Endothelial cell of umbilical vein (primary cell): ENCODE measurements around the gene MARCHF6. TPM values are rescaled to one million over a fixed set of nuclear protein-coding genes. Genes with fewer than 3 reads are reported as not detected.

Source experiments
- BruUV-seq: library from RNA; stranded (reverse); fragments of 400-500 nt; replicated peaks from 2 replicates; lab custom pipeline; 2021; lab: Mats Ljungman, UMichigan
- CTCF ChIA-PET: fragments of 300-600, 350-600 bp; sonication (Branson Sonifier 250); formaldehyde crosslinking; loops from one replicate; lab custom pipeline; 2021; ENCODE audit warnings: antibody characterized with exemption, inconsistent platforms; lab: Charles Lee
- POLR2A ChIA-PET: fragments of 300-600, 350-600 bp; sonication (Branson Sonifier 250); formaldehyde crosslinking; loops from one replicate; lab custom pipeline; 2021; ENCODE audit warnings: antibody characterized with exemption, inconsistent platforms; lab: Charles Lee
- DNase-seq: peaks from one replicate; pipeline ENCODE4 v3.0.0-alpha.2; 2011; ENCODE audit warnings: low read depth, low spot score
- FAIRE-seq: peaks from 2 replicates; lab custom pipeline; 2011; peaks lifted over from hg19 to GRCh38; lab: Jason Lieb, UNC
- H2AFZ ChIP-seq: 2 replicates; pipeline ENCODE4 v1.6.0; 2012; ENCODE audit warnings: low read depth, low read length, control low read depth, inconsistent platforms
- H3K27ac ChIP-seq: 2 replicates; pipeline ENCODE4 v1.5.1; 2011; ENCODE audit warnings: low read depth, mild to moderate bottlenecking, control low read depth, low read length, moderate library complexity; ENCODE audit not compliant: insufficient read depth
- H3K27me3 ChIP-seq, 2 experiments: 2 replicates each; pipeline versions ENCODE4 v1.6.0 to v1.6.1; 2011; ENCODE audit warnings: low read length in 2 of 2, mixed read lengths in 1 of 2; ENCODE audit not compliant: control insufficient read depth in 2 of 2, insufficient read depth in 2 of 2
- H3K36me3 ChIP-seq, 2 experiments: 2 replicates in 1 of 2; 3 replicates in 1 of 2; pipeline ENCODE4 v1.5.1; 2011; ENCODE audit warnings: low read length in 2 of 2, mild to moderate bottlenecking in 1 of 2, moderate library complexity in 1 of 2; ENCODE audit not compliant: control insufficient read depth in 2 of 2, insufficient read depth in 2 of 2; ENCODE audit errors: extremely low read depth in 1 of 2
- H3K4me1 ChIP-seq: 3 replicates; pipeline ENCODE4 v1.5.1; 2011; ENCODE audit warnings: mild to moderate bottlenecking, low read length; ENCODE audit not compliant: control insufficient read depth, insufficient read depth; ENCODE audit errors: extremely low read depth
- H3K4me2 ChIP-seq: 2 replicates; pipeline ENCODE4 v1.6.1; 2011; ENCODE audit warnings: low read length, control low read depth, mixed read lengths; ENCODE audit not compliant: insufficient read depth
- H3K4me3 ChIP-seq, 3 experiments: fragments of 200-600 bp in 1 of 3; sonication (generic), shearing (Covaris generic) in 1 of 3; replicated peaks in 1 of 3; 2 replicates each; pipeline ENCODE4 v1.5.1; 2011 to 2016; ENCODE audit warnings: control low read depth in 3 of 3, low read length in 3 of 3, mild to moderate bottlenecking in 2 of 3, inconsistent platforms in 1 of 3, low read depth in 1 of 3, moderate library complexity in 1 of 3; ENCODE audit not compliant: insufficient read depth in 1 of 3
- H3K79me2 ChIP-seq: 2 replicates; pipeline ENCODE4 v1.6.0; 2012; ENCODE audit warnings: low read length, inconsistent platforms; ENCODE audit not compliant: control insufficient read depth, insufficient read depth
- H3K9ac ChIP-seq: replicated peaks from 2 replicates; pipeline ENCODE3; 2011; ENCODE audit warnings: low read length, control low read depth; ENCODE audit not compliant: insufficient read depth; ENCODE audit errors: extremely low read depth
- H3K9me1 ChIP-seq: replicated peaks from 3 replicates; pipeline ENCODE4 v1.6.0; 2011; ENCODE audit warnings: mild to moderate bottlenecking, low read length; ENCODE audit not compliant: control insufficient read depth, insufficient read depth; ENCODE audit errors: extremely low read depth
- H3K9me3 ChIP-seq: replicated peaks from 2 replicates; pipeline ENCODE4 v1.5.1; 2012; ENCODE audit warnings: low read length, inconsistent platforms; ENCODE audit not compliant: control insufficient read depth, insufficient read depth
- H4K20me1 ChIP-seq: replicated peaks from 2 replicates; pipeline ENCODE3; 2011; ENCODE audit warnings: mild to moderate bottlenecking, low read length; ENCODE audit not compliant: control insufficient read depth, insufficient read depth; ENCODE audit errors: extremely low read depth
- EZH2 ChIP-seq: IDR thresholded peaks from 2 replicates; pipeline ENCODE4 v1.6.1; 2012; ENCODE audit warnings: borderline replicate concordance, low read depth, mild to moderate bottlenecking, moderate library complexity, low read length, inconsistent platforms; ENCODE audit not compliant: severe bottlenecking
- FOS ChIP-seq: IDR thresholded peaks from 2 replicates; pipeline ENCODE4 v1.6.1; 2011; ENCODE audit warnings: mild to moderate bottlenecking, low read length, moderate library complexity, borderline replicate concordance; ENCODE audit not compliant: insufficient read depth
- GATA2 ChIP-seq: IDR thresholded peaks from 2 replicates; pipeline ENCODE4 v1.7.0; 2011; ENCODE audit warnings: low read depth, mild to moderate bottlenecking, moderate library complexity, mixed read lengths, low read length; ENCODE audit not compliant: insufficient read length, insufficient read depth
- JUN ChIP-seq: IDR thresholded peaks from 2 replicates; pipeline ENCODE4 v1.6.1; 2011; ENCODE audit warnings: borderline replicate concordance, low read depth; ENCODE audit not compliant: insufficient read length, insufficient read depth
- MYC ChIP-seq: IDR thresholded peaks from one replicate; pipeline ENCODE4 v1.6.1; 2011; ENCODE audit warnings: mild to moderate bottlenecking, low read depth, low read length
- POLR2A ChIP-seq: IDR thresholded peaks from 2 replicates; pipeline ENCODE4 v1.6.1; 2012; ENCODE audit warnings: low read depth, mild to moderate bottlenecking, control low read depth, low read length
- POLR2AphosphoS5 ChIP-seq: IDR thresholded peaks from 2 replicates; pipeline ENCODE4 v1.6.1; 2012; ENCODE audit warnings: low read depth, mild to moderate bottlenecking, control low read depth, low read length, moderate library complexity; ENCODE audit not compliant: insufficient read depth
- dilution Hi-C: fragments of 300-500 bp; cut with MboI; formaldehyde crosslinking; loops from one replicate; pipeline ENCODE4 v1.15.0; 2019; ENCODE audit warnings: low sequenced_read_pairs; ENCODE audit not compliant: extremely low pct_ligation_motif_present
- intact Hi-C: fragments of 100-400 bp; cut with micrococcal nuclease; formaldehyde crosslinking; loops from one replicate; pipeline ENCODE4 v1.10.0; 2022
- polyA plus RNA-seq, 4 experiments: library from polyadenylated mRNA; depleted of rRNA in 3 of 4; stranded (reverse) in 3 of 4; unstranded in 1 of 4; fragments of >200 nt; gene quantifications; 2 replicates each; pipeline versions ENCODE4 v1.2.1 to v1.2.3, GENCODE V29; 2011 to 2012; ENCODE audit warnings: missing spikeins in 1 of 4
- total RNA-seq: library from RNA; stranded (reverse); gene quantifications from 2 replicates; pipeline ENCODE4 v1.2.3, GENCODE V29; 2021
- TF ChIP-seq, protein P1 (sequence below): IDR thresholded peaks from 2 replicates; pipeline ENCODE4 v1.6.1; 2011; ENCODE audit not compliant: insufficient read depth, insufficient read length
- TF ChIP-seq, protein P2 (sequence below), 2 donors: IDR thresholded peaks; 1 replicate in 1 of 2; 2 replicates in 1 of 2; pipeline ENCODE4 v1.5.1; 2011; ENCODE audit warnings: low read length in 2 of 2, mild to moderate bottlenecking in 2 of 2, moderate library complexity in 2 of 2, control low read depth in 1 of 2, inconsistent platforms in 1 of 2, low read depth in 1 of 2; ENCODE audit not compliant: insufficient read depth in 1 of 2; ENCODE audit errors: extremely low read depth in 1 of 2

The MARCHF6 gene
- total and polyA plus RNA-seq, 2 donors (not counting 3 experiments of a cell fraction or from before 2014, with no cell fraction given): 108 to 112 TPM

- Histone ChIP-seq H2AFZ (no peak overlapping the region), H3K9ac (no peak overlapping the region), H3K36me3 (no peaks in the 10 kb centered on the region), H3K9me3 (no peaks in the 10 kb centered on the region), H3K4me1 (no peaks in the 10 kb centered on the region), H3K27me3 (peaks cover 11 to 16% of the 10 kb centered on the region in 2 experiments), H3K27ac (no peak overlapping the region), H3K9me1 (no peaks in the 10 kb centered on the region), H3K4me3 (no peak overlapping the region), H4K20me1 (no peaks in the 10 kb centered on the region), H3K79me2 (no peaks in the 10 kb centered on the region), H3K4me2 (no peak overlapping the region)
- TF ChIP-seq POLR2A: no peak
- TF ChIP-seq FOS: no peak
- TF ChIP-seq EZH2: no peak
- TF ChIP-seq, protein P1, sequence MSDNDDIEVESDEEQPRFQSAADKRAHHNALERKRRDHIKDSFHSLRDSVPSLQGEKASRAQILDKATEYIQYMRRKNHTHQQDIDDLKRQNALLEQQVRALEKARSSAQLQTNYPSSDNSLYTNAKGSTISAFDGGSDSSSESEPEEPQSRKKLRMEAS: no peak
- no peak for TF ChIP-seq JUN
- TF ChIP-seq, protein P2, sequence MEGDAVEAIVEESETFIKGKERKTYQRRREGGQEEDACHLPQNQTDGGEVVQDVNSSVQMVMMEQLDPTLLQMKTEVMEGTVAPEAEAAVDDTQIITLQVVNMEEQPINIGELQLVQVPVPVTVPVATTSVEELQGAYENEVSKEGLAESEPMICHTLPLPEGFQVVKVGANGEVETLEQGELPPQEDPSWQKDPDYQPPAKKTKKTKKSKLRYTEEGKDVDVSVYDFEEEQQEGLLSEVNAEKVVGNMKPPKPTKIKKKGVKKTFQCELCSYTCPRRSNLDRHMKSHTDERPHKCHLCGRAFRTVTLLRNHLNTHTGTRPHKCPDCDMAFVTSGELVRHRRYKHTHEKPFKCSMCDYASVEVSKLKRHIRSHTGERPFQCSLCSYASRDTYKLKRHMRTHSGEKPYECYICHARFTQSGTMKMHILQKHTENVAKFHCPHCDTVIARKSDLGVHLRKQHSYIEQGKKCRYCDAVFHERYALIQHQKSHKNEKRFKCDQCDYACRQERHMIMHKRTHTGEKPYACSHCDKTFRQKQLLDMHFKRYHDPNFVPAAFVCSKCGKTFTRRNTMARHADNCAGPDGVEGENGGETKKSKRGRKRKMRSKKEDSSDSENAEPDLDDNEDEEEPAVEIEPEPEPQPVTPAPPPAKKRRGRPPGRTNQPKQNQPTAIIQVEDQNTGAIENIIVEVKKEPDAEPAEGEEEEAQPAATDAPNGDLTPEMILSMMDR (IDR thresholded peaks at IDR 0.05; ENCODE audit: extremely low read depth in 1 of 2, insufficient read depth in 1 of 2, low read depth in 1 of 2, low read length in 2 of 2): no peak
- TF ChIP-seq POLR2AphosphoS5: no peak
- TF ChIP-seq MYC: no peak
- TF ChIP-seq GATA2: no peak
- BruUV-seq: no TSS peak
- FAIRE-seq (no peak), DNase-seq (no peak)
- POLR2A ChIA-PET: interaction anchor here (1.5 kb wide), 1 partner anchor 24 kb away, joined by 5 read pairs; the partner anchor contains the start of gene MARCHF6
- CTCF ChIA-PET: interaction anchor here (0.8 to 2.0 kb wide), 4 partner anchors 14 to 45 kb away, joined by 3 to 8 read pairs (median 3); partner anchors contain the start of gene MARCHF6
- dilution Hi-C loops (no loop called here), intact Hi-C loops (no loop called here)
Observed at GRCh38 chr5:10329446-10329819, 24.1 kb upstream of the MARCHF6 start.
